ENCODE measurements around the gene ARMC7. TPM values are rescaled to one million over a fixed set of nuclear protein-coding genes. Genes with fewer than 3 reads are reported as not detected.

The ARMC7 gene
- total and polyA plus RNA-seq, 2 of the 13 experiments (the other 11 are each of a cell fraction or from before 2014, with no cell fraction given), result 3.9 to 4.2 TPM

- peak; percentile 97 for TF ChIP-seq CSRNP1 (CRISPR knock-in tag; IDR thresholded peaks at IDR 0.05)
- peak; percentile 63 for TF ChIP-seq ATF1 (CRISPR knock-in tag; IDR thresholded peaks at IDR 0.05)
- no peak for TF ChIP-seq ZNF678 (CRISPR knock-in tag; IDR thresholded peaks at IDR 0.05)
- TF ChIP-seq ZFP91 (CRISPR knock-in tag; IDR thresholded peaks at IDR 0.05; ENCODE audit: borderline replicate concordance), result peak; percentile 86
- no peak for TF ChIP-seq MAFK (conservative IDR thresholded peaks at IDR 0.05 in 1 of 2, IDR thresholded peaks at IDR 0.05 in 1 of 2; ENCODE audit: low read length in 2 of 2)
- peak; percentile 90; the same call in 1 of the 2 replicates for TF ChIP-seq ZNF710 (CRISPR knock-in tag; IDR thresholded peaks at IDR 0.05; ENCODE audit: borderline replicate concordance)
- no peak for TF ChIP-seq ZNF12 (CRISPR knock-in tag; IDR thresholded peaks at IDR 0.05)
- TF ChIP-seq BCL6 (CRISPR knock-in tag; IDR thresholded peaks at IDR 0.05), result peak; percentile 42; the same call in 1 of the 2 replicates
- TF ChIP-seq U2AF1 (optimal IDR thresholded peaks at IDR 0.05; ENCODE audit: low read depth, low read length), result peak; percentile 33
- TF ChIP-seq ZNF709 (CRISPR knock-in tag; IDR thresholded peaks at IDR 0.05), result peak; percentile 90; the same call in 1 of the 2 replicates
- peak; percentile 100 for TF ChIP-seq RBM39 (IDR thresholded peaks at IDR 0.05; ENCODE audit: low read depth, low read length, poor library complexity, severe bottlenecking)
- peak; percentile 80 for TF ChIP-seq ZNF292 (CRISPR knock-in tag; IDR thresholded peaks at IDR 0.05; ENCODE audit: borderline replicate concordance, low read depth)
- TF ChIP-seq ZSCAN9 (CRISPR knock-in tag; IDR thresholded peaks at IDR 0.05; ENCODE audit: borderline replicate concordance), result 0 out of 2 replicates have a peak, but pooled peaks have one; percentile 83
- TF ChIP-seq ZNF205 (CRISPR knock-in tag; IDR thresholded peaks at IDR 0.05), result peak; percentile 89
- TF ChIP-seq KLF15 (CRISPR knock-in tag; IDR thresholded peaks at IDR 0.05; ENCODE audit: borderline replicate concordance), result 0 out of 2 replicates have a peak, but pooled peaks have one; percentile 10
- no peak for TF ChIP-seq ZNF766 (CRISPR knock-in tag; IDR thresholded peaks at IDR 0.05; ENCODE audit: borderline replicate concordance)
- TF ChIP-seq HINFP (CRISPR knock-in tag; IDR thresholded peaks at IDR 0.05; ENCODE audit: low read depth), result no peak; the same call in 1 of the 2 replicates
- TF ChIP-seq NFE2 (CRISPR knock-in tag; IDR thresholded peaks at IDR 0.05), result no peak
- peak; percentile 24; the same call in 1 of the 2 replicates for TF ChIP-seq CTCF (CRISPR knock-in tag; IDR thresholded peaks at IDR 0.05)
These were observed 44.7 kb downstream of the ARMC7 start, which contains the start of gene JPT1 (continued) for GRCh38 chr17:75154195-75155106.
